Measurements from ENCODE around the gene OR6C70. TPM values are rescaled to one million over a fixed set of nuclear protein-coding genes. Genes with fewer than 3 reads are reported as not detected.
"Not testable (repeated sequence)": the region's sequence is repeated elsewhere in the genome, so short reads cannot be mapped to it uniquely, and the experiment has no call there.

The OR6C70 gene
- total RNA-seq, 1 donor from 2014 or later = not detected

DNA sequence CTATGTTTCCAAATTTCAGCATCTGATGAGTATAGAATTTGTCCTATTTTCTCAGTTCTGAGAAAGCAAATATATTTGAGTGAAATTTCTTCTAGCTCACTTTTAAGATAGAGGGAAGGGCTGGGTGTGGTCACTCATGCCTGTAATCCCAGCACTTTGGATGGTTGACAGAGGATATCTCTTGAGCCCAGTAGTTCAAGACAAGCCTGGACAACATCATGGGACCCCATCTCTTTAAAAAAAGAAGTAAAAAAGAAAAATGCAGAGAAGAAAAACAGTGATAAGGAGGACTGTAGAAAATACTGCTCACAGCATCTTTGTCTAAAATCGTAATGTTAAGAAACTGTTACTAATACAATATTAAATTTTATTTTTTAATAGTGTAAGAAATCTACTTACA is 2.3 kb upstream of the OR6C70 start:
- no peak overlapping the region for H3K9ac ChIP-seq (ENCODE audit: low read depth in 1 of 3, low read length in 3 of 3)
- no peak overlapping the region for H3K27ac ChIP-seq (ENCODE audit: low read depth, low read length)
- H3K36me3 ChIP-seq (ENCODE audit: control insufficient read depth in 3 of 3, insufficient read depth in 3 of 3, low read length in 3 of 3) = no peaks in the 10 kb centered on the region
- no peaks in the 10 kb centered on the region for H3K27me3 ChIP-seq (ENCODE audit: control insufficient read depth in 3 of 3, insufficient read depth in 3 of 3, low read length in 3 of 3)
- H3K4me1 ChIP-seq (ENCODE audit: control insufficient read depth in 3 of 3, insufficient read depth in 3 of 3, low read length in 3 of 3) = no peaks in the 10 kb centered on the region
- no peak overlapping the region for H3K4me3 ChIP-seq (ENCODE audit: low read length in 3 of 3)
- H3K9me3 ChIP-seq (ENCODE audit: control insufficient read depth in 3 of 3, low read length in 3 of 3) = no peaks in the 10 kb centered on the region

DNA sequence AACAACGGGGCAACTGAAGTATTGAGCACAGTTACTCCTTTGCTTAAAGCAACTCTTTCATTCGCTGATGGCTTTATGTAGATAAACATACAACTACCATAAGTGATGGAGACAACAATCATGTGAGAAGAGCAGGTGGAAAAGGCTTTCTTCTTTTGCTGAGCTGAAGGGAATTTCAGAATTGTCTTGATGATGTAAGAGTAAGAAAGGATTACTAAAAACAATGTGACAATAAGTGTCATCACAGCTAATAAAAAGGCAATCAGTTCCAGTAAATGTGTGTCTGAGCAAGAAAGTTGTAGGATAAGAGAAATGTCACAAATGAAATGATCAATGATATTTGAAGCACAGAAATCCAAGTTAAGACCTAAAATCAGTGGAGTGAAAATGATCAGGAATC is 647 bp downstream of the OR6C70 start:
- Histone ChIP-seq H3K9me3 (ENCODE audit: control insufficient read depth in 3 of 3, low read length in 3 of 3) (no peaks in the 10 kb centered on the region), H3K36me3 (ENCODE audit: control insufficient read depth in 3 of 3, insufficient read depth in 3 of 3, low read length in 3 of 3) (no peaks in the 10 kb centered on the region), H3K27ac (ENCODE audit: low read depth, low read length) (no peak overlapping the region), H3K4me1 (ENCODE audit: control insufficient read depth in 3 of 3, insufficient read depth in 3 of 3, low read length in 3 of 3) (no peaks in the 10 kb centered on the region), H3K4me3 (ENCODE audit: low read length in 3 of 3) (no peak overlapping the region), H3K9ac (ENCODE audit: low read depth in 1 of 3, low read length in 3 of 3) (no peak overlapping the region), H3K27me3 (ENCODE audit: control insufficient read depth in 3 of 3, insufficient read depth in 3 of 3, low read length in 3 of 3) (no peaks in the 10 kb centered on the region)

DNA sequence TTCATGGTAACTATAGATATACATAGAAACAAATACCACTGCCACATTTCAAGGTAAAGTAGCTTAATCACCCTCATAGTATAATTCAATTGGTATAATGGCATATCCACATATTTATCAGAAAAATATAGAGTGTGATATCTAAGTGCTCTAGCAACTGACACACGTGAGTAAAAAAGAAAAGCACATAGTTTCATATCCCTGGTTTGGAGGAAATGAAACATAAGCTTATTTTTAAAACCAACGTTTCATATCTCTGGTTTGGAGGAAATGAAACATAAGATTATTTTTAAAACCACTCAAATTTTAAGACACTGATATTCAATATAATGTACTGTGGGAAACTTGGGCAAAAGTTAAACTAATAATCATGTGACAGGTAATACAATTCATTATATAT is 2.1 kb downstream of the OR6C70 start:
- Histone ChIP-seq H3K27ac (ENCODE audit: low read depth, low read length) (no peak overlapping the region), H3K4me3 (ENCODE audit: low read length in 3 of 3) (no peak overlapping the region), H3K4me1 (ENCODE audit: control insufficient read depth in 3 of 3, insufficient read depth in 3 of 3, low read length in 3 of 3) (no peaks in the 10 kb centered on the region), H3K9ac (ENCODE audit: low read depth in 1 of 3, low read length in 3 of 3) (no peak overlapping the region), H3K36me3 (ENCODE audit: control insufficient read depth in 3 of 3, insufficient read depth in 3 of 3, low read length in 3 of 3) (no peaks in the 10 kb centered on the region), H3K27me3 (ENCODE audit: control insufficient read depth in 3 of 3, insufficient read depth in 3 of 3, low read length in 3 of 3) (no peaks in the 10 kb centered on the region), H3K9me3 (ENCODE audit: control insufficient read depth in 3 of 3, low read length in 3 of 3) (no peaks in the 10 kb centered on the region)

DNA sequence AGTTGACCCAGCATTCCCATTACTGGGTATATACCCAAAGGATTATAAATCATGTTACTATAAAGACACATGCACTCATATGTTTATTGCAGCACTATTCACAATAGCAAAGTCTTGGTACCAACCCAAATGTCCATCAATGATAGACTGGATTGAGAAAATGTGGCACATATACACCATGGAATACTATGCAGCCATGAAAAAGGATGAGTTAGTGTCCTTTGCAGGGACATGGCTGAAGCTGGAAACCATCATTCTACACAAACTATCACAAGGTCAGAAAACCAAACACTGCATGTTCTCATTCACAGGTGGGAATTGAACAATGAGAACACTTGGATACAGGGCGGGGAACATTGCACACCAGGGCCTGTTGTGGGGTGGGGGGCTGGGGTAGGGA is 5.0 kb downstream of the OR6C70 start:
- not testable (repeated sequence) for H3K9ac ChIP-seq (ENCODE audit: low read depth in 1 of 3, low read length in 3 of 3); H3K27ac ChIP-seq (ENCODE audit: low read depth, low read length); H3K9me3 ChIP-seq (ENCODE audit: control insufficient read depth in 3 of 3, low read length in 3 of 3); H3K4me3 ChIP-seq (ENCODE audit: low read length in 3 of 3); H3K4me1 ChIP-seq (ENCODE audit: control insufficient read depth in 3 of 3, insufficient read depth in 3 of 3, low read length in 3 of 3); H3K36me3 ChIP-seq (ENCODE audit: control insufficient read depth in 3 of 3, insufficient read depth in 3 of 3, low read length in 3 of 3); H3K27me3 ChIP-seq (ENCODE audit: control insufficient read depth in 3 of 3, insufficient read depth in 3 of 3, low read length in 3 of 3)

DNA sequence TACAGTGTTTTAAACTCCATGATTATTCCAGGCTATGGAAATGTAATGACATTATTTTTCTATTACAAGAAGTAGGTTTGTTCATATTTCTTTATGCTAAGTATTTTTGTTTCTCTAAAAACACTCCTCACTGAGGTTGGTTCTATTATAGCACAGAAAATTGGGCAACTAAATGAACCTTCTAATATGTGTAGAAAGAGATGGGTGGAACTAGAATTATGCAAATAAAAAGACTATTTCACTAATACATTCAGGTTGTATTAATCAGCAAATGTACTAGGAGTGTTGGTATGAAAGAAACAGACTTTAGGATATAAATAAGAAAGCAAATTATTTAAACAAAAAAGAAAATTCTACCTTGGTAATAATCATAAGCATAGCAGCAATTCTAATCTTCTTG is 21.1 kb downstream of the OR6C70 start:
- no peak overlapping the region for H3K9ac ChIP-seq (ENCODE audit: low read depth in 1 of 3, low read length in 3 of 3)
- no peaks in the 10 kb centered on the region for H3K9me3 ChIP-seq (ENCODE audit: control insufficient read depth in 3 of 3, low read length in 3 of 3)
- no peaks in the 10 kb centered on the region for H3K4me1 ChIP-seq (ENCODE audit: control insufficient read depth in 3 of 3, insufficient read depth in 3 of 3, low read length in 3 of 3)
- H3K27ac ChIP-seq (ENCODE audit: low read depth, low read length) = no peak overlapping the region
- H3K4me3 ChIP-seq (ENCODE audit: low read length in 3 of 3) = no peak overlapping the region
- peaks cover 0 to 3% (median 0%) of the 10 kb centered on the region in 3 donors for H3K27me3 ChIP-seq (ENCODE audit: control insufficient read depth in 3 of 3, insufficient read depth in 3 of 3, low read length in 3 of 3)
- H3K36me3 ChIP-seq (ENCODE audit: control insufficient read depth in 3 of 3, insufficient read depth in 3 of 3, low read length in 3 of 3) = no peaks in the 10 kb centered on the region

DNA sequence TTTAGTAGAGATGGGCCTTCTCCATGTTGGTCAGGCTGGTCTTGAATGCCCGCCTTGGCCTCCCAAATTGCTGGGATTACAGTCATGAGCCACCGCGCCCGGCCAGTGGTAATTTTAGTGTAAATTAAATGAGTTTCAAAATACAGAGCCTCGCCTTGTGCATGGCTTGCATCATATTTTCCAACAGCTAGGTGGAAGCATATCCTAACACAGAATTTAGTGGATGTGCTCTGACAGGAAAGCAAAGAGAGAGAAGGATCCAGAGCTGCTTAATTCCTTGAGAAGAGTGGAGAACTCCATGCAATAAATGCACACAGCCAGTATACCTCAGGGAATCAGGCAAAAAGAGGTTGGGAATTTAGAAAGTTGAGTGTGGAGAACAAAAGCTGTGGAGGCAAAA is 23.6 kb downstream of the OR6C70 start:
- H3K4me3 ChIP-seq (ENCODE audit: low read length in 3 of 3) = no peak overlapping the region
- no peaks in the 10 kb centered on the region for H3K4me1 ChIP-seq (ENCODE audit: control insufficient read depth in 3 of 3, insufficient read depth in 3 of 3, low read length in 3 of 3)

DNA sequence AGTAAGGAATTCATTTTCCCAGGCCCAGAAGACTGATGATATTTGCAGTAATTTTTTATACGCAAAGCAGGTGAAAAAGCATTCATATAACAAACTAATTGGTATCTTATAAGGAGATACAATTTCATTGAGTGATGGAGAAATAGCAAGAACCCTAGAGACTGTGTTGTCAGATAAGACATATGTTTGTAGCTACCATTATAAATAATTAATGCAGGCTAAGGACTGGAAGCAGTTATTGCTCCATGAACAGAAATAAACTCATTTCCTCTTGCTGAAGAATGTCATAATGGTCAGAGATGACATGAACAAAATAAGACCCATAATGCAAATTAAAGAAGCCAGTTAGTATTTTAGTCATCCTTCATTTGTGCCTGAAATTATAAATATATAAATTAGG is 24.6 kb downstream of the OR6C70 start:
- Histone ChIP-seq H3K9me3 (ENCODE audit: control insufficient read depth in 3 of 3, low read length in 3 of 3) (no peaks in the 10 kb centered on the region), H3K27me3 (ENCODE audit: control insufficient read depth in 3 of 3, insufficient read depth in 3 of 3, low read length in 3 of 3) (peaks cover 0 to 3% (median 0%) of the 10 kb centered on the region in 3 donors), H3K4me1 (ENCODE audit: control insufficient read depth in 3 of 3, insufficient read depth in 3 of 3, low read length in 3 of 3) (no peaks in the 10 kb centered on the region), H3K27ac (ENCODE audit: low read depth, low read length) (no peak overlapping the region), H3K4me3 (ENCODE audit: low read length in 3 of 3) (no peak overlapping the region), H3K36me3 (ENCODE audit: control insufficient read depth in 3 of 3, insufficient read depth in 3 of 3, low read length in 3 of 3) (no peaks in the 10 kb centered on the region), H3K9ac (ENCODE audit: low read depth in 1 of 3, low read length in 3 of 3) (no peak overlapping the region)

More for the DNA sequence above, 23.6 kb downstream of the OR6C70 start:
- no peak overlapping the region for H3K9ac ChIP-seq (ENCODE audit: low read depth in 1 of 3, low read length in 3 of 3)
- no peak overlapping the region for H3K27ac ChIP-seq (ENCODE audit: low read depth, low read length)
- H3K36me3 ChIP-seq (ENCODE audit: control insufficient read depth in 3 of 3, insufficient read depth in 3 of 3, low read length in 3 of 3) = no peaks in the 10 kb centered on the region
- no peaks in the 10 kb centered on the region for H3K9me3 ChIP-seq (ENCODE audit: control insufficient read depth in 3 of 3, low read length in 3 of 3)
- H3K27me3 ChIP-seq (ENCODE audit: control insufficient read depth in 3 of 3, insufficient read depth in 3 of 3, low read length in 3 of 3) = peaks cover 0 to 3% (median 0%) of the 10 kb centered on the region in 3 donors

DNA sequence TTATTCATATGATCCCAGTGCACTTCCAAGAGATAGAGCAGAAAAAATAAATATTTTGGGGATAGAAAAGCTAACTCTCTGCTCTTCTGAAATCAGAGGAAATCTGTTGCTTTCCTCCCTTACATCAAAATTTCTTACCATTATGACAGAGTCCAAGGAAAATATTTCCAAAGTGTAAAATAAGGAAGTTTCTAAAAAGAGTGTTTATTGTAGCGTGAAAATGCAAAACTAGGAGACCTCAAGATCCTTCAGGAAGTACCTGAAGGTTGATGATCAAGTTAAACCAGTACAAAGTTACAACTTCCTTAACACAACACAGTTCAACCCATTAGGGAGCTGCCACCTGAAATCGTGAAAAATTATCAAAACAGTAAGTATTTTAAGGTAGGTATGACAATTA is 26.2 kb downstream of the OR6C70 start, which contains the start of gene OR6C2:
TSS of gene OR6C2 (plus strand) at position 301 of the 400 bp plus-strand sequence. CDS start 8,138 bp downstream, outside the sequence.
- no peak within 1 kb of the TSS for H3K27ac ChIP-seq (ENCODE audit: low read depth, low read length)
- no peaks in the 10 kb centered on the region for H3K4me1 ChIP-seq (ENCODE audit: control insufficient read depth in 3 of 3, insufficient read depth in 3 of 3, low read length in 3 of 3)
- H3K27me3 ChIP-seq (ENCODE audit: control insufficient read depth in 3 of 3, insufficient read depth in 3 of 3, low read length in 3 of 3) = no peaks in the 10 kb centered on the region
- H3K9ac ChIP-seq (ENCODE audit: low read depth in 1 of 3, low read length in 3 of 3) = no peak within 1 kb of the TSS
- no peaks in the 10 kb centered on the region for H3K9me3 ChIP-seq (ENCODE audit: control insufficient read depth in 3 of 3, low read length in 3 of 3)
- H3K4me3 ChIP-seq (ENCODE audit: low read length in 3 of 3) = no peak within 1 kb of the TSS
- H3K36me3 ChIP-seq (ENCODE audit: control insufficient read depth in 3 of 3, insufficient read depth in 3 of 3, low read length in 3 of 3) = no peaks in the 10 kb centered on the region

DNA sequence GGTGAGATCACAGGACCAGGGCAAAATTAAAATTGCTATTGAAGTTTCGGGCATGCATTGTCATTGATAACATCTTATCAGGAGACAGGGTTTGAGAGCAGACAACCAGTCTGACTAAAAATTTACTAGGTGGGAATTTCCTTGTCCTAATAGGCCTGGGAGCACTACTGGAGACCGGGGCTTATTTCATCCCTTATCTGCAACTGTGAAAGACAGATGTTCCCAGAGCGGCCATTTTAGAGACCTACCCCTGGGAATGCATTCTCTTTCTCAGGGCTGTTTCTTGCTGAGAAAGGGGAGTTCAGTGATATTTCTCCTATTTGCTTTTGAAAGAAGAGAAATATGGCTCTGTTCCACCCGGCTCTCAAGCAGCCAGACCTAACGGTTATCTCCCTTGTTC is 28.7 kb downstream of the OR6C70 start:
- H3K27me3 ChIP-seq (ENCODE audit: control insufficient read depth in 3 of 3, insufficient read depth in 3 of 3, low read length in 3 of 3); H3K27ac ChIP-seq (ENCODE audit: low read depth, low read length); H3K4me3 ChIP-seq (ENCODE audit: low read length in 3 of 3); H3K4me1 ChIP-seq (ENCODE audit: control insufficient read depth in 3 of 3, insufficient read depth in 3 of 3, low read length in 3 of 3); H3K9ac ChIP-seq (ENCODE audit: low read depth in 1 of 3, low read length in 3 of 3); H3K9me3 ChIP-seq (ENCODE audit: control insufficient read depth in 3 of 3, low read length in 3 of 3); H3K36me3 ChIP-seq (ENCODE audit: control insufficient read depth in 3 of 3, insufficient read depth in 3 of 3, low read length in 3 of 3): not testable (repeated sequence)

DNA sequence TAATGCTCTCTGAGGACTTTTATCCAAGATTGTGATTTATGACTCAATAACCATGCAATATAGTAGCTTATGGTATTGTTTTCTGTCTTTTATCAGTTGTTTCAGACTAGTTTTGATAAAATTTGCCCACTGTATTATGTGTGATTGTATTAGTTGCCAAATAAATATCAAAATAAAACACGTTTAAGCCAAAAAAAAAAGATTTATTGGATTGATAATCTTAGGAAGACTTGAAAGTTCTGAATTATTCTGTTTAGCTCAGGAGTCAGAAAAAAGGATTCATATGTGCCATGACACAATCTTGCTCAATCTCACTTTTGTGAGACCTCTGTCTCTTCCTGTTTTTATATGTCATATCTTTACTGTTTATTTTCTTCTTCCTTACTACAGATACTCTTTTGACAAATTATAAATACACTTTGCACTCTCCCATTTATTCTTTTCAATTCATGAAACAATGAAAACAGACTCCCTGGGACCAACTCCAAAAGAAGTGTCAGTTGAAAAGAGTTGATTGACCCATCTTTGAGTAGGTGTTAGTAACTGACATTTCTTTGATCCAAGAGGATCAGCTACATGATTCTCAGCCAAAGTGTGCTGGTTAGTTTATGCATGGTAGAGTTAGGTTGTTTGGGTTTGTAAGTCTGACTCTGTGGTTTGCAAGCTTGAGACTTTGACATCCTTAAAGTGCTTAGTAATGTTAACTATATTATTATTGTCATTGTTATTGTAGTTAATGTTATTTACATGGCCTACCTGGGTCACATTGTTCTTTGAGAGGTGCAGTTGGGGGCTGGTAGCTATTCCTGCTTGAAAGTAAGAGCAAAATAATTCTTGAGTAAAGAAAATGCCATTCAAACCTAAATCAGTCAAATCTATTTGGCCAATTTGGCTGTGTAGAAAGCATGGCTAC is 41.4 kb downstream of the OR6C70 start:
- Histone ChIP-seq H3K4me3 (ENCODE audit: low read length in 3 of 3) (no peak overlapping the region), H3K36me3 (ENCODE audit: control insufficient read depth in 3 of 3, insufficient read depth in 3 of 3, low read length in 3 of 3) (no peaks in the 10 kb centered on the region), H3K27ac (ENCODE audit: low read depth, low read length) (no peak overlapping the region), H3K9me3 (ENCODE audit: control insufficient read depth in 3 of 3, low read length in 3 of 3) (no peaks in the 10 kb centered on the region), H3K4me1 (ENCODE audit: control insufficient read depth in 3 of 3, insufficient read depth in 3 of 3, low read length in 3 of 3) (no peaks in the 10 kb centered on the region), H3K9ac (ENCODE audit: low read depth in 1 of 3, low read length in 3 of 3) (no peak overlapping the region), H3K27me3 (ENCODE audit: control insufficient read depth in 3 of 3, insufficient read depth in 3 of 3, low read length in 3 of 3) (no peaks in the 10 kb centered on the region)
